GM12874 (cell line): ENCODE data around the gene DEFB128.

Experiments used
- TF ChIP-seq, protein P1 (sequence below): IDR thresholded peaks from 2 replicates; pipeline ENCODE4 v1.5.1; 2011; ENCODE audit warnings: low read depth, mild to moderate bottlenecking, control low read depth, low read length, moderate library complexity; ENCODE audit not compliant: insufficient read depth

The DEFB128 gene

GRCh38 chr20:189611-190010 is at the start of gene DEFB128:
DEFB128 (minus strand) TSS chr20:189711; CDS start chr20:189623, 88 bp downstream.
- TF ChIP-seq, protein P1, sequence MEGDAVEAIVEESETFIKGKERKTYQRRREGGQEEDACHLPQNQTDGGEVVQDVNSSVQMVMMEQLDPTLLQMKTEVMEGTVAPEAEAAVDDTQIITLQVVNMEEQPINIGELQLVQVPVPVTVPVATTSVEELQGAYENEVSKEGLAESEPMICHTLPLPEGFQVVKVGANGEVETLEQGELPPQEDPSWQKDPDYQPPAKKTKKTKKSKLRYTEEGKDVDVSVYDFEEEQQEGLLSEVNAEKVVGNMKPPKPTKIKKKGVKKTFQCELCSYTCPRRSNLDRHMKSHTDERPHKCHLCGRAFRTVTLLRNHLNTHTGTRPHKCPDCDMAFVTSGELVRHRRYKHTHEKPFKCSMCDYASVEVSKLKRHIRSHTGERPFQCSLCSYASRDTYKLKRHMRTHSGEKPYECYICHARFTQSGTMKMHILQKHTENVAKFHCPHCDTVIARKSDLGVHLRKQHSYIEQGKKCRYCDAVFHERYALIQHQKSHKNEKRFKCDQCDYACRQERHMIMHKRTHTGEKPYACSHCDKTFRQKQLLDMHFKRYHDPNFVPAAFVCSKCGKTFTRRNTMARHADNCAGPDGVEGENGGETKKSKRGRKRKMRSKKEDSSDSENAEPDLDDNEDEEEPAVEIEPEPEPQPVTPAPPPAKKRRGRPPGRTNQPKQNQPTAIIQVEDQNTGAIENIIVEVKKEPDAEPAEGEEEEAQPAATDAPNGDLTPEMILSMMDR: no peak

GRCh38 chr20:237929-238328 is 48.4 kb upstream of the DEFB128 start:
- TF ChIP-seq, protein P1: no peak

- TF ChIP-seq, protein P1: no peak
These were observed 48.0 kb upstream of the DEFB128 start for GRCh38 chr20:237489-237888.

- TF ChIP-seq, protein P1: no peak
These were observed 46.4 kb upstream of the DEFB128 start for GRCh38 chr20:235891-236290.

GRCh38 chr20:227439-228105 is 38.1 kb upstream of the DEFB128 start:
- TF ChIP-seq, protein P1: no peak

- TF ChIP-seq, protein P1: no peak
These were observed 37.4 kb upstream of the DEFB128 start, which contains the start of gene DEFB129 for GRCh38 chr20:226958-227357. DEFB129 (plus strand) TSS chr20:227258; CDS start chr20:227289, 31 bp downstream.

DNA sequence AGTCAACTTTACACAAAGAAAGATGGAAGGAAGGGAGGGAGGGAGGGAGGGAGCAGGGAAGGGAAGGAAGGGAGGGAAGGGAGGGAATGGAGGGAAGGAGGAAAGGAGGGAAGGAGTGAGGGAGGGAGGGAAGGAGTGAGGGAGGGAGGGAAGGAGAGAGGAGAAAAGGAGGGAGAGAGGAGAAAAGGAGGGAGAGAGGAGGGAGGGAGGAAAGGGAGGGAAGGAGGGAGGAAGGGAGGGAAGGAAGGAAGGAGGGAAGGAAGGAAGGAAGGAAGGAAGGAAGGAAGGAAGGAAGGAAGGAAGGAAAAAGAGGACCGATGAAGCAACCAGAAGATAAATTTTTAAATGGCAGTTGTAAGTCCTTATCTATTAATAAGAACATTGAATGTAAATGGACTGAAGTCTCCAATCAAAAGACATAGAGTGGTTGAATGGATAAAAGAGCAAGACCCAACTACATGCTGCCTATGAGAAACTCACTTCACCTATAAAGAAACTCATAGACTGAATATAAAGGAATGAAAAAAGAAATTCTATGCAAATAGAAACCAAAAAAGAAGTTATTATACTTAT is 31.8 kb upstream of the DEFB128 start:
- TF ChIP-seq, protein P1: no peak
